Measurements from ENCODE around the gene MAIP1.

MAIP1 gene

DNA sequence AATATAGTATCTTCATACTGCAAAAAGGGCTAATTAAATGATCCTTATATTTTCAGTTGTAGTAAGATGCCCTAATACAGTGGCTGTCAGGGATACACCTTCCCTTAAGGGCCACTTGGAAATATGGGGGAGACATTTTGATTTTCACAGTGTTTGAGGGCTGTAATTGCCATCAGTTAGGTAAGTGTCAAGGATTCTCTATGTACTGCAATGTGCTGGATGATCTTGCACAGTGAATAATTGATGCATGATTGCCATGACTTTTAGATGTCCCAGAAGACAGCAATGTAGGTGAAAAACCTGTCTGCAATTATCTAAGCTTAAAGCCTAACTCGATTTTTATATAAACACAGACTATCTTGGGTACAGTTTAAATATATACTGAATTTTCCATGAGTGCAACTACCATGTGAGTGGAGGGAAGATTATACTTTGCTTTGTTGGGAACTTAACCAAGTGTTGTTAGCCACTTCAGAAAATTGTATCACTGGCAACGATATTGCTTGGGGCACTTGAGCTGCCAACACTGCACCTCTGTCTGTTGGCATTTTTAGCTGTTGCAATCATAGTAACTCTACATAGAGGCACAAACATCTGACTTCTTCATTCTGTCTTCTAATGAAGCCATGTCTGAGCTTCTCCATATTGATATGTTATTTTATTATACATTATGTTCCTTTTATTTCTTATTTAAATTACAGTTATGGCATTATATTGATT, 45.2 kb downstream of the MAIP1 start:
- TF ChIP-seq, protein P1, sequence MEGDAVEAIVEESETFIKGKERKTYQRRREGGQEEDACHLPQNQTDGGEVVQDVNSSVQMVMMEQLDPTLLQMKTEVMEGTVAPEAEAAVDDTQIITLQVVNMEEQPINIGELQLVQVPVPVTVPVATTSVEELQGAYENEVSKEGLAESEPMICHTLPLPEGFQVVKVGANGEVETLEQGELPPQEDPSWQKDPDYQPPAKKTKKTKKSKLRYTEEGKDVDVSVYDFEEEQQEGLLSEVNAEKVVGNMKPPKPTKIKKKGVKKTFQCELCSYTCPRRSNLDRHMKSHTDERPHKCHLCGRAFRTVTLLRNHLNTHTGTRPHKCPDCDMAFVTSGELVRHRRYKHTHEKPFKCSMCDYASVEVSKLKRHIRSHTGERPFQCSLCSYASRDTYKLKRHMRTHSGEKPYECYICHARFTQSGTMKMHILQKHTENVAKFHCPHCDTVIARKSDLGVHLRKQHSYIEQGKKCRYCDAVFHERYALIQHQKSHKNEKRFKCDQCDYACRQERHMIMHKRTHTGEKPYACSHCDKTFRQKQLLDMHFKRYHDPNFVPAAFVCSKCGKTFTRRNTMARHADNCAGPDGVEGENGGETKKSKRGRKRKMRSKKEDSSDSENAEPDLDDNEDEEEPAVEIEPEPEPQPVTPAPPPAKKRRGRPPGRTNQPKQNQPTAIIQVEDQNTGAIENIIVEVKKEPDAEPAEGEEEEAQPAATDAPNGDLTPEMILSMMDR (conservative IDR thresholded peaks at IDR 0.05): no peak
- H3K27ac ChIP-seq: no peak overlapping the region

DNA sequence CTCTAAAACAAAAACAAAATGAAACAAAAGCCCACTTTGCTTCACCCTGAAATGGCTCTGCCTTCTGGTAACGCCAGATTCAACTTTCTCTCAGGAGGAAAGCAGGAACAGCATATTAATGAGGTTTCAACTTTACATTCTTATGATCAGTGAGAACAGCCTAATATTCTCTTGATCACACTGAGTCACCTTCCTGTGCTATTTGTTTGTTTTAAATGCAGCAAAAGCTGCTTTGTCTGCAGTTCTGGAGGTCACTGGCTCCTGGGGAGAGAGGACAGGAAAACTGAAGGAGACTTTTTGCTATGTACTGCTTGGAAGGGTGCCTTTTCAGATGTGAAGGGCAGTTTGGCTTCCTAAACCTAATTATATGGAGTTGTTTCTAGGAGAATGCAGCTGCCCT, 48.1 kb downstream of the MAIP1 start:
- TF ChIP-seq, protein P1 (conservative IDR thresholded peaks at IDR 0.05): no peak
- no peak overlapping the region for H3K27ac ChIP-seq

DNA sequence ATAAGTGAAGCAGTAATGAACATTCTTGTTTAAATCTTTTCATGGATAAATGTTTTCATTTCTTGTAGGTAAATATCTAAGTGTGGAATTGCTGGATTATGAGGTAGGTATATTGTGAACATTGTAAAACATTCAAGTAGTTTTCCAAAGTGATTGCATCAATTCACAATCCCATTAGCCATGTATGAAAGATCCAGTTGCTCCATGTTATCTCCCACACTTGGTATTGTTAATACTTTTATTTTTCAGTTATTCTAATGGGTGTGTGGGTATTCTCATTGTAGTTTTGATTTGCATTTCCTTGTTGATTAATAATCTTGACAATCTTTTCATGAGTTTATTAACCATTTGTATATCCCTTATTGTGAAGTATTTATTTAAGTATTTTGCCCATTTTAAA, 50.3 kb downstream of the MAIP1 start:
- H3K27ac ChIP-seq: no peak overlapping the region
- TF ChIP-seq, protein P1 (conservative IDR thresholded peaks at IDR 0.05): no peak

DNA sequence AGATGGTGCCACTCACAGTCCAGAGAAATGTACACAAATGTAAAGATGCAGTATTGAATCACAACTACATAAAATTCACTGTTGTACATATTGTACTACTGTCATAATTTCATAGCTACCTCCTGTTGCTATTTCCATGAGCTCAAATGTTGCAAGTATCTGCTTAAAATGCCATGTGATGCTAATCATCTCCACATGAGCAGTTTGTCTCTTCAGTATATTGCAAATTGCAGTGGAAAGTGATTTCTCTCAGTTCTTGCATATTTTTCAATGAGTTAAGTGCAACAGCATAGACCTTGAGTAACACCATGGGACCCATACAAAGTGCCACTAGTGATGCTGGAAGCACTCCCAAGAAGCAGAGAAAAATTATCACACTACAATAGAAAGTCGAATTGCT, 51.9 kb downstream of the MAIP1 start:
- H3K27ac ChIP-seq: no peak overlapping the region
- TF ChIP-seq, protein P1 (conservative IDR thresholded peaks at IDR 0.05): no peak

DNA sequence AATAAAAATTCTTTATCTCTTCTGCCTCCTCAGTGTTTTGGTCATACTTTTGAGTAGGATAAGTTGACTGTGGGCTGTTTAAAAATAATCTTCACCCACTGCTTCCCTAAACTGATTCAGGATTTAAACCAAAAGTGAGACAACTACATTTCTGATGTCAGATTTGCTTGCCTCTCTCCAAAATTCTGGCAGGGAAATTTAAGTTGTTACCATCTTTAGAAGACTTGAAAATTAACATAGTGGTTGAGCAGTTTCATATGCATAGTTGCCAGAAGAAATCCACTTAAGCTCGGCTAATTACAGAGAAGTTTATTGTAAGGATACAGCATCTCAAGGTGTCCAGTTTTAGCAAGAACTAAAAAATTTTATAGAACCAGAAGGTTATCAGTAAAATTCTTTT, 57.0 kb downstream of the MAIP1 start:
- TF ChIP-seq, protein P1 (conservative IDR thresholded peaks at IDR 0.05): no peak
- no peak overlapping the region for H3K27ac ChIP-seq
